Non-pigmented ciliary epithelial cell (primary cell): ENCODE measurements around the gene SNX25.
"Not testable (repeated sequence)": the region's sequence is repeated elsewhere in the genome, so short reads cannot be mapped to it uniquely, and the experiment has no call there.

Experiments
- DNase-seq: peaks from one replicate; pipeline ENCODE4 v3.0.0-alpha.2; 2010; ENCODE audit warnings: low read depth

The SNX25 gene

GRCh38 chr4:185209031-185209851, at the start of gene SNX25:
TSS of gene SNX25 (plus strand) at chr4:185209598. CDS start at chr4:185209827, 229 bp downstream.
- DNase-seq: no peak

GRCh38 chr4:185165605-185166063, 43.8 kb upstream of the SNX25 start:
- DNase-seq: peak; percentile 71

GRCh38 chr4:185167234-185167633, 42.2 kb upstream of the SNX25 start:
- DNase-seq: no peak

GRCh38 chr4:185171373-185172071, 37.9 kb upstream of the SNX25 start:
- DNase-seq: no peak

GRCh38 chr4:185179488-185179887, 29.9 kb upstream of the SNX25 start:
- DNase-seq: no peak

GRCh38 chr4:185182239-185182638, 27.2 kb upstream of the SNX25 start:
- DNase-seq: no peak

GRCh38 chr4:185183622-185184281, 25.6 kb upstream of the SNX25 start:
- peak; percentile 76 for DNase-seq

- DNase-seq: no peak
Observed at GRCh38 chr4:185186769-185187168, 22.6 kb upstream of the SNX25 start.

- DNase-seq: no peak
Observed at GRCh38 chr4:185189606-185190305, 19.6 kb upstream of the SNX25 start.

- no peak for DNase-seq
Observed at GRCh38 chr4:185190306-185190856, 19.0 kb upstream of the SNX25 start.

GRCh38 chr4:185192059-185192458, 17.3 kb upstream of the SNX25 start:
- DNase-seq: no peak

- DNase-seq: no peak
Observed at GRCh38 chr4:185194924-185195888, 14.2 kb upstream of the SNX25 start.

- DNase-seq: no peak
Observed at GRCh38 chr4:185196437-185196836, 13.0 kb upstream of the SNX25 start.

- DNase-seq: not testable (repeated sequence)
Observed at GRCh38 chr4:185198189-185198588, 11.2 kb upstream of the SNX25 start.

- DNase-seq: no peak
Observed at GRCh38 chr4:185201977-185202962, 7.1 kb upstream of the SNX25 start.

GRCh38 chr4:185202984-185203485, 6.4 kb upstream of the SNX25 start:
- no peak for DNase-seq

- DNase-seq: peak; percentile 37
Observed at GRCh38 chr4:185203486-185204237, 5.7 kb upstream of the SNX25 start, which contains the start of gene CFAP97. TSS of gene CFAP97 (minus strand) at chr4:185204000. CDS start at chr4:185191196, 12,804 bp downstream.

GRCh38 chr4:185204238-185204910, 5.0 kb upstream of the SNX25 start:
- DNase-seq: no peak
